SK-N-MC (cell line): ENCODE measurements around the gene ITPRIPL1.

Source experiments
- EZH2 ChIP-seq: fragments of 200-600 bp; sonication (generic); IDR thresholded peaks from one replicate; pipeline ENCODE4 v1.6.1; 2017; ENCODE audit warnings: antibody characterized with exemption
- POLR2AphosphoS5 ChIP-seq: IDR thresholded peaks from 2 replicates; pipeline ENCODE4 v1.6.1; 2012; ENCODE audit warnings: mild to moderate bottlenecking, low read depth, low read length, borderline replicate concordance

DNA sequence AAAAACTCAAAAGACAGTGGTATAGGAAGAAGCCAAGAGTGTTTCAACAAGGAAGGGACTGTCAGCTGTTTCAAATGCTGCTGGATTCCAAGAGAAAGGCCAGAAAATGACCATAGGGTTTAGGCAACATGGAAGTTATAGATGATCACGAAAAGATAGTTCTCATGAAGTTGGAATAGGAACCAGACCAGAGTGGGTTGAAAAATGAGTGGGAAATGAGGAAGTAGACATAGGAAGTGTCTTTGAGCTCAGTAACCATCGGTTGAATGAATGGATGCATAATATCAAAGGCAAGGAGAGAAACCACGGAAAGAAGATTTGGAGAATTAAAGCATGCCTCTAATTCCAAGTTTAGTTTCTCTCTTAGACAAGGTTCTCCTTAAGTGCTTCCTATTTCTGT is 11.8 kb downstream of the ITPRIPL1 start:
- TF ChIP-seq EZH2: no peak
- TF ChIP-seq POLR2AphosphoS5: no peak
